Measurements from ENCODE around the gene SERINC4. TPM values are rescaled to one million over a fixed set of nuclear protein-coding genes. Genes with fewer than 3 reads are reported as not detected.
"Not testable (repeated sequence)": the region's sequence is repeated elsewhere in the genome, so short reads cannot be mapped to it uniquely, and the experiment has no call there.

Gene SERINC4
- total RNA-seq, 1 donor from 2014 or later = 0.46 TPM

DNA sequence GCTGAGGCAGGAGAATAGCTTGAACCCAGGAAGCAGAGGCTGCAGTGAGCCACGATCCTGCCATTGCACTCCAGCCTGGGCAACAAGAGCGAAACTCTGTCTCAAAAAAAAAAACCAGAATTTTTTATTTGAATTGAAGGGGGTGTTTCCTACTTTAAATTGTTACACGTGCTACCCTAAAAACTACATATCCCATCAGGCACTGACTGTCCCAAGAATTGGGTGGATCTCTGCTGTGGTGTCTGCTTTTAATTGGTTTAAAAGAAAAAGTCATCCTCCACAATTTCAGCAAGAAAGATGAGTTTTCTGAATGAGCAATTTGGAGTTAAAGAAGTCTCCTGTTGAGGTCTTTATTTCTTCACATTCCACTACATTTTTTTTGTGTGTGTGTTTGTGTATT, 51.6 kb downstream of the SERINC4 start:
- Histone ChIP-seq H3K27me3 (ENCODE audit: control insufficient read depth, insufficient read depth, low read length) (no peaks in the 10 kb centered on the region), H3K4me3 (ENCODE audit: low read depth, low read length) (no peak overlapping the region), H3K36me3 (ENCODE audit: control insufficient read depth, insufficient read depth, low read length) (no peaks in the 10 kb centered on the region)
- TF ChIP-seq, protein P1, sequence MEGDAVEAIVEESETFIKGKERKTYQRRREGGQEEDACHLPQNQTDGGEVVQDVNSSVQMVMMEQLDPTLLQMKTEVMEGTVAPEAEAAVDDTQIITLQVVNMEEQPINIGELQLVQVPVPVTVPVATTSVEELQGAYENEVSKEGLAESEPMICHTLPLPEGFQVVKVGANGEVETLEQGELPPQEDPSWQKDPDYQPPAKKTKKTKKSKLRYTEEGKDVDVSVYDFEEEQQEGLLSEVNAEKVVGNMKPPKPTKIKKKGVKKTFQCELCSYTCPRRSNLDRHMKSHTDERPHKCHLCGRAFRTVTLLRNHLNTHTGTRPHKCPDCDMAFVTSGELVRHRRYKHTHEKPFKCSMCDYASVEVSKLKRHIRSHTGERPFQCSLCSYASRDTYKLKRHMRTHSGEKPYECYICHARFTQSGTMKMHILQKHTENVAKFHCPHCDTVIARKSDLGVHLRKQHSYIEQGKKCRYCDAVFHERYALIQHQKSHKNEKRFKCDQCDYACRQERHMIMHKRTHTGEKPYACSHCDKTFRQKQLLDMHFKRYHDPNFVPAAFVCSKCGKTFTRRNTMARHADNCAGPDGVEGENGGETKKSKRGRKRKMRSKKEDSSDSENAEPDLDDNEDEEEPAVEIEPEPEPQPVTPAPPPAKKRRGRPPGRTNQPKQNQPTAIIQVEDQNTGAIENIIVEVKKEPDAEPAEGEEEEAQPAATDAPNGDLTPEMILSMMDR (IDR thresholded peaks at IDR 0.05; ENCODE audit: insufficient read depth, low read length, poor library complexity, severe bottlenecking) = no peak
- no peak for DNase-seq (ENCODE audit: low read depth)

DNA sequence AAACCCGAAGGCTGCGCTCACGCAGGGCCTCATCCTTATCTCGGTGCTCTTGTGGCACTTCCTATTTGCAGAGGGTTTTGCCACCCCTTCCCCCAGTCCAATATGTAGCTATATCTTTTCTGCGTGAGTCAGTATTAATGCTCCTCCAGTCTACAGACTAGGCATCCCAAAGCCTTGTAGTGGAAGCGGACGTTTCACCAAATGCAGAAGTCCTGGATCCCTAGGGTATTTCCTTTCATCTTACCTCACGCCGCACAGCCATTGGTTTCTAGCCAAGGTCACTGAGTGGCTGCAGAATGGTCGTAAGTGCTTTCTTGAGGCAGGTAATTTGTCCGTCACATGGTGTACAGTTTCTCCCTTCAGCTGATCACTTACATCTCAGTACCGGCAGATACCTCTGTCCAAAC, 53.1 kb downstream of the SERINC4 start:
- not testable (repeated sequence) for H3K27me3 ChIP-seq (ENCODE audit: control insufficient read depth, insufficient read depth, low read length); H3K36me3 ChIP-seq (ENCODE audit: control insufficient read depth, insufficient read depth, low read length); DNase-seq (ENCODE audit: low read depth)
- peak overlapping the region; percentile 88 for H3K4me3 ChIP-seq (ENCODE audit: low read depth, low read length)

DNA sequence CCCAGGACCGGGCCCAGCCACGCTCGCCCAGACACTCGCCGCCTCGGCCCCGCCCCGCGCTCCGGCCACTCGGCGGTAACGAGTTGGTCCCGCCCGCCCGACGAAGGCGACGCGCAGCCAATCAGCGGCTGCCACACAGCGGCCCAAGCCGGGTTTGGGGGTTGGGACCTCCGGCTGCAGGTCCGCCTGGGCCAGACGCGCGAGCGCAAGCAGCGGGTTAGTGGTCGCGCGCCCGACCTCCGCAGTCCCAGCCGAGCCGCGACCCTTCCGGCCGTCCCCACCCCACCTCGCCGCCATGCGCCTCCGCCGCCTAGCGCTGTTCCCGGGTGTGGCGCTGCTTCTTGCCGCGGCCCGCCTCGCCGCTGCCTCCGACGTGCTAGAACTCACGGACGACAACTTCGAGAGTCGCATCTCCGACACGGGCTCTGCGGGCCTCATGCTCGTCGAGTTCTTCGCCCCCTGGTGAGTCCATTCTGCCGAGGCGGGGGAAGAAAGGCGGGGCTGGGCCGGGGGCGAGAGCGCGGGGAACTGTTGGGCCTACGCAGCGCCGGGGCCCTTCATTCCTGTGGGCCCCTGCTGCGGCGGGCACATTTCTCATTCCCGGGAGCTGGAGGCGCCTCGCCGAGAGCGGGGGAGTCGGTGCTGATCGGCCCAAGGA, 53.6 kb downstream of the SERINC4 start, which contains the start of gene PDIA3:
TSS of gene PDIA3 (plus strand) at position 194 of the 658 bp plus-strand sequence. CDS start at position 296, 102 bp downstream.
- DNase-seq (ENCODE audit: low read depth) = peak; percentile 48
- not testable (repeated sequence) for H3K27me3 ChIP-seq (ENCODE audit: control insufficient read depth, insufficient read depth, low read length); H3K36me3 ChIP-seq (ENCODE audit: control insufficient read depth, insufficient read depth, low read length)
- peak within 1 kb of the TSS; percentile 88 for H3K4me3 ChIP-seq (ENCODE audit: low read depth, low read length)

Other genes with a start within 250 kb of the SERINC4 start
- 20.8 and 26.2 TPM in 2 replicates for gene PPIP5K1, start 210.0 kb downstream of the SERINC4 start, total RNA-seq
- 3.7 and 5.1 TPM in 2 replicates for gene CKMT1B, start 206.2 kb downstream of the SERINC4 start, total RNA-seq
- under 0.01 and 0.21 TPM in 2 replicates for gene STRC, start 181.4 kb downstream of the SERINC4 start, total RNA-seq
- gene CATSPER2, start 151.4 kb downstream of the SERINC4 start, total RNA-seq = 1.8 and 5.0 TPM in 2 replicates
- gene CKMT1A, start 106.4 kb downstream of the SERINC4 start, total RNA-seq = 6.5 and 8.8 TPM in 2 replicates
- 218 and 244 TPM in 2 replicates for gene PDIA3, start 53.8 kb downstream of the SERINC4 start, total RNA-seq
- gene ELL3, start 23.3 kb downstream of the SERINC4 start, total RNA-seq = 1.3 and 3.5 TPM in 2 replicates
- 582 and 942 TPM in 2 replicates for gene SERF2, start 7.9 kb downstream of the SERINC4 start, total RNA-seq
- gene HYPK, start 379 bp upstream of the SERINC4 start, total RNA-seq = 5.6 and 8.1 TPM in 2 replicates
- 25.5 and 28.6 TPM in 2 replicates for gene MFAP1, start 24.5 kb upstream of the SERINC4 start, total RNA-seq
- 2.1 and 4.5 TPM in 2 replicates for gene WDR76, start 26.8 kb upstream of the SERINC4 start, total RNA-seq